Measurements from ENCODE around the gene ABHD1.
"Not testable (repeated sequence)": the region's sequence is repeated elsewhere in the genome, so short reads cannot be mapped to it uniquely, and the experiment has no call there.

The ABHD1 gene

GRCh38 chr2:27174638-27175037, 51.0 kb downstream of the ABHD1 start:
- no peak for DNase-seq

- no peak for DNase-seq
Measured at GRCh38 chr2:27175330-27175729, 51.7 kb downstream of the ABHD1 start.

- not testable (repeated sequence) for DNase-seq
Measured at GRCh38 chr2:27175781-27176180, 52.2 kb downstream of the ABHD1 start.

GRCh38 chr2:27177441-27178351, 54.1 kb downstream of the ABHD1 start:
- DNase-seq = no peak

- DNase-seq = no peak
Measured at GRCh38 chr2:27178469-27178868, 54.9 kb downstream of the ABHD1 start.

- DNase-seq = no peak
Measured at GRCh38 chr2:27179344-27180000, 55.9 kb downstream of the ABHD1 start.

All from NCI-H524 (cell line).